OCI-LY1 (cell line): ENCODE results near the gene CDH19.

Experiments used
- CTCF ChIP-seq: fragments of 200-600 bp; sonication (generic), shearing (Covaris generic); IDR thresholded peaks from 2 replicates; pipeline ENCODE4 v1.5.1; 2017; ENCODE audit warnings: mild to moderate bottlenecking, antibody characterized with exemption, low read length, moderate library complexity, mixed read lengths
- EZH2 ChIP-seq: fragments of 200-600 bp; sonication (generic), shearing (Covaris generic); IDR thresholded peaks from 2 replicates; pipeline ENCODE4 v1.8.0; 2017; ENCODE audit warnings: borderline replicate concordance, mixed run types, mild to moderate bottlenecking, antibody characterized with exemption, low read length, moderate library complexity, mixed read lengths

- TF ChIP-seq CTCF: peak; percentile 68
- no peak for TF ChIP-seq EZH2
Measured at GRCh38 chr18:66495844-66496243, 108.0 kb downstream of the CDH19 start.
